Suprapubic skin (tissue), 4 donors: ENCODE measurements around the gene USP47.

ENCODE experiments used
- CTCF ChIP-seq, 2 donors: fragments of 200-600 bp in 1 of 2; fragments of 450-650 bp in 1 of 2; sonication (generic) in 1 of 2; IDR thresholded peaks; one replicate each; pipeline ENCODE4 v1.5.1; 2016 to 2019; ENCODE audit warnings: antibody characterized with exemption in 2 of 2, mild to moderate bottlenecking in 1 of 2, moderate library complexity in 1 of 2
- EP300 ChIP-seq: sonication (generic); formaldehyde crosslinking; IDR thresholded peaks from one replicate; pipeline ENCODE4 v1.6.1; 2017; ENCODE audit warnings: antibody characterized with exemption
- POLR2A ChIP-seq, 2 donors: fragments of 450-650 bp; IDR thresholded peaks; one replicate each; pipeline ENCODE4 v1.6.1; 2017; ENCODE audit warnings: antibody characterized with exemption in 2 of 2, mild to moderate bottlenecking in 2 of 2, moderate library complexity in 2 of 2
- POLR2AphosphoS5 ChIP-seq, 3 donors: sonication (generic); formaldehyde crosslinking; IDR thresholded peaks; one replicate each; pipeline ENCODE4 v1.6.1; 2017; ENCODE audit warnings: antibody characterized with exemption in 3 of 3

GRCh38 chr11:11985954-11986949, 144.5 kb downstream of the USP47 start:
- TF ChIP-seq POLR2AphosphoS5 (IDR thresholded peaks at IDR 0.05) (no peak), CTCF (IDR thresholded peaks at IDR 0.05) (no peak), POLR2A (IDR thresholded peaks at IDR 0.05) (no peak), EP300 (no peak)
